Stimulated activated CD8-positive, alpha-beta memory T cell treated with anti-CD3 and anti-CD28 coated beads, Interleukin-7, amount 100 ng/mL, for 4 hours (primary cell): Measurements from ENCODE around the gene ICAM5.
"Not testable (repeated sequence)": the region's sequence is repeated elsewhere in the genome, so short reads cannot be mapped to it uniquely, and the experiment has no call there.

Experiments used
- DNase-seq, 2 donors: peaks; one replicate each; pipeline ENCODE4 v3.0.0-alpha.2; 2020; ENCODE audit warnings: low read depth in 2 of 2

Gene ICAM5

DNA sequence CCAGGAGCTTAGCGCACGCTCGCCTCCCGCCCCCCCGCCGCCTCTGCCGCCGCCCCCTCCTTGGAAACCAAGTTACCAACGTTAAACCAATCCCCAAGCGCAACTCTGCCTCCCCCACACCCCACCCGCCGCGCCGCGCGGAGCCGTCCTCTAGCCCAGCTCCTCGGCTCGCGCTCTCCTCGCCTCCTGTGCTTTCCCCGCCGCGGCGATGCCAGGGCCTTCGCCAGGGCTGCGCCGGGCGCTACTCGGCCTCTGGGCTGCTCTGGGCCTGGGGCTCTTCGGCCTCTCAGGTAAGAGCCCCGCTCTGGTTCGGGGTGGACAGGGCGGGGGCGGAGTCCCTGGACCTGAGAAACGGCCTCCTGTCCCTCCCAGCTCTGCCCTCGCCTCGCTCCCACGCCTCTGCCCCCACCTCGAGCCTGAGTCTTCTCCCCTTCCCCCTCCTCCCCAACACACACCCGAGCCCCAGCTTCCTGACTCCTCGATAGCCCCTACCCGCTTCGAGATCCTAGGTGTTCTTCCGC lies at the start of gene ICAM5:
TSS of gene ICAM5 (plus strand) at position 117 of the 521 bp plus-strand sequence. CDS start at position 209, 92 bp downstream.
- DNase-seq, result peak; percentile 61 to 74

DNA sequence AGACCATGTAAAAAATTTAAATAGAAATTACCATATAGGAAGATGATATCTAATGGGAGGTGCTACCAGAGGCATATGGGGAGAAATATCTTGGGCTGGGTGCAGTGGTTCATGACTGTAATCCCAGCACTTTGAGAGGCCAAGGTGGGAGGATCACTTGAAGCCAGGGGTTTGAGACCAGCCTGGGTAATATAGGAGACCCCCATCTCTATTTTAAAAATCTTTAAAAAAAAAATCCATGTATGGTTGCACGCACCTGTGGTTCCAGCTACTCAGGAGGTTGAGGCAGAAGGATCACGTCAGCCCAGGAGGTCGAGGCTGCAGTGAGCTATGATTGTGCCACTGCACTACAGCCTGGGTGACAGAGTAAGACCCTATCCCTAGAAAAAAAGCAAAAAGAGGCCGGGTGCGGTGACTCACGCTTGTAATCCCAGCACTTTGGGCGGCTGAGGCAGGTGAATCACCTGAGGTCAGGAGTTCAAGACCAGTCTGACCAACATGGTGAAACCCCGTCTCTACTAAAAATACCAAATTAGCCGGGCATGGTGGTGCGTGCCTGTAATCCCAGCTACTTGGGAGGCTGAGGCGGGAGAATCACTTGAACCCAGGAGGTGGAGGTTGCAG lies 47.8 kb upstream of the ICAM5 start:
- DNase-seq, result not testable (repeated sequence)

GRCh38 chr19:10243606-10244005 lies 46.1 kb upstream of the ICAM5 start:
- no peak for DNase-seq

- DNase-seq, result no peak
Observed at GRCh38 chr19:10245189-10245939, 44.4 kb upstream of the ICAM5 start.

- no peak for DNase-seq
Observed at GRCh38 chr19:10246511-10246910, 43.2 kb upstream of the ICAM5 start.

DNA sequence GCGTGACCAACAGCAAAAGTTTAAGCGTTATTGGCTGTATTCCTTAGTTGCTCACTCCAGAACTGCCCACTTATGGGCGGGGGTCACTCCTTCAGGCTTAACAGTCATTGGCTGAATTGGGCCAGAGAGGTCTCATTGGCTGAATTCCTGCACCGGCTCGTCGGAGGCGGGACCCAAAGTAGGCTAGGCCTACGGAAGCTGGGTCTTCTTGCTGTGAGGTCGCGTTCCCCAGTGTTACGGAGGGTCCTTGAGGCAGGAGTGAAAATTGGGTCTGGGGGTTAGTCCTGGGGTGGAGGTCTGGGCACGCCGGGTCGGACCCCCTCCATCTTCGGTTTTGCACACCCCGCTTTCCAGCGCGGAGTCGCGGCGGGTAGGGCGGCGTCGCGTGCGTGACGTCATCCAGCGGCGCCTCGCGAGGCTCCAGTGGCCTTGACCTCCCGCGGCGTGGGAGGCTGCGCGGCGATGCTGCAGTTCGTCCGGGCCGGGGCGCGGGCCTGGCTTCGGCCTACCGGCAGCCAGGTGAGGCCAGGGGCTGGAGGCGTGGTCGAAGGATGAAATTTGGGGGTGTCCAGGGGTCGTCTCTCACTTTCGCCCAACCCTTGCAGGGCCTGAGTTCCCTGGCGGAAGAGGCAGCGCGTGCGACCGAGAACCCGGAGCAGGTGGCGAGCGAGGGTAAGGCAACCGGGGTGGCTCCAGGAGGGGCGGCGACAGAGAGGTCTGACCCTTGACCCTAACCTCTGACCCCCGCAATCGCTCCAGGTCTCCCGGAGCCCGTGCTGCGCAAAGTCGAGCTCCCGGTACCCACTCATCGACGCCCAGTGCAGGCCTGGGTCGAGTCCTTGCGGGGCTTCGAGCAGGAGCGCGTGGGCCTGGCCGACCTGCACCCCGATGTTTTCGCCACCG lies 37.7 kb upstream of the ICAM5 start, which contains the start of gene MRPL4:
TSS of gene MRPL4 (plus strand) at position 423 of the 903 bp plus-strand sequence. CDS start at position 463, 40 bp downstream.
- peak; percentile 93 to 97 for DNase-seq

GRCh38 chr19:10252707-10253106 lies 37.0 kb upstream of the ICAM5 start:
- no peak for DNase-seq

- no peak for DNase-seq
Observed at GRCh38 chr19:10254244-10254643, 35.5 kb upstream of the ICAM5 start.

GRCh38 chr19:10255358-10255757 lies 34.4 kb upstream of the ICAM5 start:
- DNase-seq, result no peak

GRCh38 chr19:10256551-10256950 lies 33.2 kb upstream of the ICAM5 start:
- no peak for DNase-seq

DNA sequence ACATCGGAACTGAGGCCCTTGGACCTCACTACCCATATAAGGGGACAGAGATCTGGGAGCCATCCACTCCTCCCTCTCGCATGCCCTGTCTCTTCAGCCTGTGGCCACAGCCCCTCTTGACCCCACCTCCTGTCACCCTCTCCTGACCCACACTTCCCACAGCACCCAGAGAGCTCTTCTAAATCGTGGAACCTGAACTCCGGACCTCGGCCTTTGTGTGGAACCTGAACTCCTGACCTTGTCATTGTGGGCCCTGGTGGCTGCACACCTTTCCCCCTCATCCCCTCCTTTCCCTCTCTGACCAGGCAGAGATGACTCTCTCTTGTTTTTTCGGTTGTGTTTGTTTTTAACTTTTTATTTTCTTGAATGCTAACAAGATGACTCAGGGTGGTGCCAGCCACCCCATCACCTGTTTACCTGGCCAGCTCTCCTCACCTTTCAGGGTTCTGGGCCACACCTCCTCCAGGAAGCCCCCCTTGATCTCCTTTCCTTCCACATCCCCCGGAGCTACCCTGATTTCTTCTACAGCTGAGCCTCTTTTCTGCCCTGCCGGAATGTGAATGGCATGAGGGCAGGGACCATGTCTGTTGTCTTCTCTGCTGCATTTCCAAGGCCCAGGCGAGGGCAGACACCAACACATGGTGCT lies 32.7 kb upstream of the ICAM5 start:
- no peak for DNase-seq

GRCh38 chr19:10258080-10258710 lies 31.6 kb upstream of the ICAM5 start:
- no peak for DNase-seq

DNA sequence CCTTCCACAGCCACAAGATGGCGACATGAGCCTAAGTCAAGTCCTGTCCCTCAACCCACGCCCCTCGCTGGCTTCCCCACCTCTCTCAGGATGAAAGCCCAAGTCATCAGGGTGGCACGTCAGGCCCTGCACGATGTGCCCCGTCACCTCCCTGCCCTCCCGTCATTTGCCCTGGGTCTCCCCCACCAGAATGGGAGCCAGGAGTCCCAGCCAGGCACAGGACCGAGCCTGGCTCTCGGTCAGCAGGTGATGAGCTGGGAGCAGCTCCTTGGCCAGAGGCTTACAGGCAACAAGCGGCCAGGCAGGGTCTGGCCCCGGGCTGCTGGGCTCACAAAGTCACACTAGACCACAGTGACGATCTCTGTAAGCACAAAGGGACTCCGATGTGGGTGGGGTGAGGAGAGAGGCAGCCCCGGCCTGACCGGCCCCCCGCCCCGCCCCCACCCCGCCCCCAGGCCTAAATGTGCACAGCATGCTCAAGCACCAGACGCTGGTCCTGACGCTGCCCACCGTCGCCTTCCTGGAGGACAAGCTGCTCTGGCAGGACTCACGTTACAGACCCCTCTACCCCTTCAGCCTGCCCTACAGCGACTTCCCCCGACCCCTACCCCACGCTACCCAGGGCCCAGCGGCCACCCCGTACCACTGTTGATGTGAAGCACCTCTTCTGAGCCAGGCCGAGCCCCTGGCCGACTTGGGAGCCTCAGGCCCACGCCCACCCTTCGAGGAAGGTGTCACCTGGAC lies 30.4 kb upstream of the ICAM5 start:
- peak; percentile 81 to 91 for DNase-seq

DNA sequence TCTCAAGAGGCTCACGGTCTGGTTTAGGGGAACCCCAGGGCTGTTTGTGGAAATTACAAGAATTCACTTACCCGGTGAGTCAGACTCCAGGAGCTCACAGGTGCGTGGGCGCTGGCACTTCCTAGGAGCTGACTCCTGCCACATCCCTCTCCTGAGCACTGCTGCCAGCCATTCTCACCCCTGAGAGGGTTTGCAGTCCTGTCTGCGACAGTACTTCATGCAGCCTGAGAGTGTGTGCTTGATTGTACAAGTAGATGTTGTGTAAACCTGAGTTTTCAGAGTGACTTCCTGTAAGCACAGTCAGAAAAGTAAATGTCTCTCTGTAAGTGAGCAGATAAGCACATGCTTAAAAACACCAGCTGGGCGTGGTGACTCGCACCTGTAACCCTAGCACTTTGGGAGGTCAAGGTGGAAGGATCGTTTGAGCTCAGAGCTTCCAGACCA lies 29.6 kb upstream of the ICAM5 start:
- DNase-seq, result peak; percentile 45 to 50

- DNase-seq, result no peak
Observed at GRCh38 chr19:10262771-10263170, 27.0 kb upstream of the ICAM5 start.

GRCh38 chr19:10266706-10267105 lies 23.0 kb upstream of the ICAM5 start:
- DNase-seq, result no peak

- DNase-seq, result no peak
Observed at GRCh38 chr19:10268071-10268470, 21.7 kb upstream of the ICAM5 start.

GRCh38 chr19:10269333-10270179 lies 20.2 kb upstream of the ICAM5 start:
- DNase-seq, result peak; percentile 72 to 77

DNA sequence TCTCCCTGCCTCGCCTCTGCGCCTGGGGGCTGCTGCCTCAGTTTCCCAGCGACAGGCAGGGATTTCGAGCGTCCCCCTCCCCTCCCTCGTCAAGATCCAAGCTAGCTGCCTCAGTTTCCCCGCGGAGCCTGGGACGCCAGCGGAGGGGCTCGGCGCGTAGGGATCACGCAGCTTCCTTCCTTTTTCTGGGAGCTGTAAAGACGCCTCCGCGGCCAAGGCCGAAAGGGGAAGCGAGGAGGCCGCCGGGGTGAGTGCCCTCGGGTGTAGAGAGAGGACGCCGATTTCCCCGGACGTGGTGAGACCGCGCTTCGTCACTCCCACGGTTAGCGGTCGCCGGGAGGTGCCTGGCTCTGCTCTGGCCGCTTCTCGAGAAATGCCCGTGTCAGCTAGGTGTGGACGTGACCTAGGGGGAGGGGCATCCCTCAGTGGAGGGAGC lies 19.6 kb upstream of the ICAM5 start:
- DNase-seq, result peak; percentile 59 to 75
